T-helper 17 cell (primary cell): Measurements from ENCODE around the gene PIP5KL1. TPM values are rescaled to one million over a fixed set of nuclear protein-coding genes. Genes with fewer than 3 reads are reported as not detected.
A peak's percentile ranks its signal among the peaks of the same experiment; 100 is the strongest.

Experiments
- ATAC-seq: fragments of 150-1000 bp; cut with Tn5 transposase; 2 replicates; pipeline ENCODE4 v1.10.0; 2021; ENCODE audit warnings: mild to moderate bottlenecking, moderate library complexity
- DNase-seq, 3 donors: peaks; one replicate each; pipeline versions ENCODE4 v3.0.0 to v3.0.0-alpha.2; 2020 to 2021
- H3K9me3 ChIP-seq: one replicate; pipeline ENCODE4 v1.7.0; 2013; ENCODE audit warnings: low read length, mild to moderate bottlenecking; ENCODE audit not compliant: control insufficient read depth, poor library complexity, severe bottlenecking
- H3K27ac Mint-ChIP-seq: one replicate; pipeline ENCODE4 v1.8.0; 2022; ENCODE audit warnings: mild to moderate bottlenecking, moderate library complexity, mixed read lengths
- H3K27me3 Mint-ChIP-seq: one replicate; pipeline ENCODE4 v1.8.0; 2022; ENCODE audit warnings: mixed read lengths
- H3K36me3 Mint-ChIP-seq: one replicate; pipeline ENCODE4 v1.8.0; 2022; ENCODE audit warnings: low read depth, mixed read lengths
- H3K4me1 Mint-ChIP-seq: one replicate; pipeline ENCODE4 v1.8.0; 2022; ENCODE audit warnings: mild to moderate bottlenecking, mixed read lengths
- H3K4me3 Mint-ChIP-seq: one replicate; pipeline ENCODE4 v1.8.0; 2022; ENCODE audit warnings: mild to moderate bottlenecking, moderate library complexity, mixed read lengths
- total RNA-seq, 4 donors: library from RNA in 2 of 4; stranded (reverse) in 2 of 4; gene quantifications; one replicate each; pipeline ENCODE4 v1.2.3 and lab custom pipeline; 2022 to 2026

Gene PIP5KL1
- total RNA-seq, 2 donors from 2014 or later = 2.1 to 2.3 TPM

DNA sequence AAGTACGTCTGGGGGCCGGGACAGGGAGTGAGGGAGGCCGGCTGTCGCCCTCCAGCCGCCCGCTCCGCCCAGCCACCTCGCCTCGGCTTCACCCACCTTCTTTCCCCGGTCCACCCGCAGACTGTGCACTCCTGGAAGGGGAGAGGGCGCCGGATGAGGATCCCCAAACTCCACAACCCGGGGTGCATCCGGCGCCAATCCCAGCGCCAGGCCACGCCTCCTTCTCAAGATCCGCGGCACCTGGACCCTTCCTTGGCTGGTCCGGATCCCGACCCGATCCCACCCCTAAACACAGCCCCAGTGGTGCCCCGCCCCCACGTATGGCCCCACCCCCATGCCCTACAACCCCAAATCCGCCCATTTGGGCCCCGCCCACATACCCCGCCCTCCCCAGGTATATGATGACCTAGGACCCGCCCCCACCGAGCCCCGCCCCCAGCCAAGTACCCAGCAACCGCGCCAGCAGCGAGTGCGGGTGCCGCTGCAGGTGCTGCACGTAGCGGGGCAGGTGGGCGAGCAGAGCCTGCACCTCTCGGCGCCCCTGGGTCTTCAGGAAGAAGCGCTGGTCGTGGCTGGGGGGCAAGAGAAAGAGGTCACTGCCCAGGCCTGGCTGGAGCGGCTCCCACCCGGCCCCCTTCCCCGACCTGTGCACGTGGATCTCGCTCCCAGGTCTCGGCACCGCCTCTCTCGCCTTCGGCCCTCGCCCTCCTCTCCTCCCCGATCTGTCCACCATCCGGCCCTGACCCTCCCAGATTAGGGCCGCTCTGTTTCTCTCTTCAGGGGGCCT is 3.2 kb downstream of the PIP5KL1 start:
- Mint-ChIP-seq H3K4me3 (peak overlapping the region; percentile 69), H3K27me3 (peaks cover 6% of the 10 kb centered on the region), H3K36me3 (no peaks in the 10 kb centered on the region), H3K27ac (no peak overlapping the region), H3K4me1 (peaks cover 22% of the 10 kb centered on the region)
- H3K9me3 ChIP-seq = no peaks in the 10 kb centered on the region
- DNase-seq (peak; percentile 52 to 84 (median 82)), ATAC-seq (peak; percentile 68)

DNA sequence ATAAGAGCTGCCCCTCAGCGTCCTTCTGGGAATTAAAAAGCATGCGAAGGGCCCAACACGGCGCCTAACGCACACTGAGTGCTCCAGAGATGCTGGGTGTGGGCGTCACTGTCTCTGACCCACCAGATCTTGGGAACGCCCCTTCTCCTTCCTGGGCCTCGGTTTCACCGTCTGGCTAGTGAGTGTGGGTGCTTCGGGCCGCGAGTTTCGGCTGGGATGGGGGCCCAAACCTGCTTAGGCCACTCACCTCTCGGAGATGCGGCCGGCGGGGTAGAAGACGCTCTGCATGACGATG is 3.7 kb downstream of the PIP5KL1 start:
- peaks cover 22% of the 10 kb centered on the region for H3K4me1 Mint-ChIP-seq
- H3K4me3 Mint-ChIP-seq = peak overlapping the region; percentile 69
- H3K9me3 ChIP-seq = no peaks in the 10 kb centered on the region
- DNase-seq = no peak
- peaks cover 6% of the 10 kb centered on the region for H3K27me3 Mint-ChIP-seq
- H3K27ac Mint-ChIP-seq = no peak overlapping the region
- peak; percentile 1 for ATAC-seq
- H3K36me3 Mint-ChIP-seq = no peaks in the 10 kb centered on the region

DNA sequence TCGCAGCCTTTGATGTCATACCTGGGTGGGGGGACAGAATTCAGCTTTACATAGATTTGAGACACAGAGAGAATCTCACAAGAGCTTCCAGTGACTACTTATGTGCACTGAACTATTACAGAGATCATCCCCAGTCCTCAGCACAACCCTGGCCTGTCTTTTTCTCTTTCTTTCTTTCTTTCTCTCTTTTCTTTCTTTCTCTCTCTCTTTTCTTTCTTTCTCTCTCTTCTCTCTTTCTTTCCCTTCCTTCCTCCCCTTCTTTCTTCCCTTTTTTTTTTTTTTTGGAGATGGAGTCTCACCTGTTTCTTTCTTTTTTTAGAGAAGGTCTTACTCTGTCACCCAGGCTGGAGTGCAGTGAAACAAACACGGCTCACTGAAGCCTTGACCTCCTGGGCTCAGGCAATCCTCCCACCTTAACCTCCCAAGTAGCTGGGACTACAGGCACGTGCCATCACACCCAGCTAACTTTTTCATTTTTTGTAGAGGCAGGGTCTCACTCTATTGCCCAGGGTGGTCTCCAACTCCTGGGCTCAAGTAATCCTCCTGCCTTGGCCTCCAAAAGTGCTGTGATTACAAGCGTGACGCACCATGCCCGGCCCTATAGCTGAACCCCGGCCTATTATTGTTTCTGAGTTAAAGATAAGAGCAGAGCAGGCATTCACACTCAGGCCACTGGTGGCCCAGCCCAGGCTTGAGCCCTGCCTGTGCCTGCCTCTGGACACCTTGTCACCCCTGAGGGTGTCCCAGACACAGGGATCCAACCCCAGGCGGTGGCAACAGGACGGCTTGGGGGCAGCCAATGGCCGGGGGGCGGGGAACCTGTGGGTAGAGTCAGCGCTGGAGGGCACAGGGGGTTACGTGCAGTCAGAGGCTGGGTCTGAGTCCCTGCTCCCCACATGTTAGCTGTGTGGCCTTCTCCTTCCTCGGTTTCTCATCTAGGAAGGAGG is 4.3 kb downstream of the PIP5KL1 start:
- DNase-seq (no peak), ATAC-seq (no peak)
- Mint-ChIP-seq H3K27ac (peak overlapping the region; percentile 75), H3K36me3 (no peaks in the 10 kb centered on the region), H3K4me1 (peaks cover 22% of the 10 kb centered on the region), H3K4me3 (peak overlapping the region; percentile 69), H3K27me3 (peaks cover 6% of the 10 kb centered on the region)
- no peaks in the 10 kb centered on the region for H3K9me3 ChIP-seq

DNA sequence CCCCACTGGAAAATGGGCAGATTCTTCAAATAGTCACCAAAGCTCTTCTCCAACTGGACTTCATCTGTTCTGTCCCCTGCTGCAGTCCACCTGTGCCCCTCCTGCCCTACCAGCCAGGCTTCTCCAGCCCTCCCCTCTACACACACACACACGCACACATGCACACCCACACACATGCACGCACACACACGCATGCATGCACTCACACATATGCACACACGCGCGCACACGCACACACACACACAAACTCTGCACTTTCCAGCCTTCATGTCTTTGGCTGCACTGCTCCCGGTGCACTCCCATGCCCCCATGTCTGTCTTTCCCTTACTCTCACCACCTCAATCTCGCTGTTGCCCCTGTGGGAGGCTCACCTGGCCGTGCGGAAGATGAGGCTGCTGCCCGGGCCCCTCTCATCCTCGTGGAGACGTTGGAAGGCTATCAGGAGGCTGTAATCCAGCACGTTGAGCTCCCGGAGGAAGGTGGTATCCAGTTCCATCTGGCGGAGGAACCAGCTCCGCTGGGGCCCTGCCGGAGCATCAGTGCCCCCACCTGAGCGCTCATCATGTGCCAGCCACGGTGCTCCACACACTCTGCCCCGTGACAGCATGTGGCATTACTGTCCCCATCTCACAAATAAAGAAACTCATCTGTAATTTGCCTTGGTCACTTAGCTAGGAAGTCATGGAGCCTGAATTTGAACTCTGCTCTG is 5.7 kb downstream of the PIP5KL1 start:
- Mint-ChIP-seq H3K36me3 (no peaks in the 10 kb centered on the region), H3K4me3 (peak overlapping the region; percentile 47), H3K27me3 (peaks cover 6% of the 10 kb centered on the region), H3K4me1 (peaks cover 14% of the 10 kb centered on the region), H3K27ac (peak overlapping the region; percentile 75)
- DNase-seq (no peak), ATAC-seq (no peak)
- no peaks in the 10 kb centered on the region for H3K9me3 ChIP-seq

DNA sequence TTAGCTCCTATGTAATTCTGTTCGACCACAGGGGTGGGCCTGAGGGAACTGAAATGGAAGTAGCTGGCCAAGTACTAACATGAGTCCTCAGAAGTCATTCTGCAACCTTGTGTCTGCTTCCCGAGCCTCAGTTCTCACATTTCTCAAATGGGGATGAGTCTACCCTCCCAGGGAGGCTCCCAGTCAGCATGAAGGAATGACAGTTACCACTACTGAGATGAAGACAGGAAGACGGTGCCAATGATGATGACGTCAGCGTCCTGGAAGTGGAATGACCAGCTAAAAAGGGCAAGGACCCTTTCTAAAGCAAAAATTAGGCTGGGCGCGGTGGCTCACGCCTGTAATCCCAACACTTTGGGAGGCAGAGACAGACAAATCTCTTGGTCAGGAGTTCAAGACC is 6.8 kb downstream of the PIP5KL1 start:
- H3K27ac Mint-ChIP-seq = no peak overlapping the region
- no peak overlapping the region for H3K4me3 Mint-ChIP-seq
- no peaks in the 10 kb centered on the region for H3K36me3 Mint-ChIP-seq
- DNase-seq = no peak
- ATAC-seq = no peak
- H3K4me1 Mint-ChIP-seq = peaks cover 16% of the 10 kb centered on the region
- no peaks in the 10 kb centered on the region for H3K9me3 ChIP-seq
- H3K27me3 Mint-ChIP-seq = peaks cover 6% of the 10 kb centered on the region

DNA sequence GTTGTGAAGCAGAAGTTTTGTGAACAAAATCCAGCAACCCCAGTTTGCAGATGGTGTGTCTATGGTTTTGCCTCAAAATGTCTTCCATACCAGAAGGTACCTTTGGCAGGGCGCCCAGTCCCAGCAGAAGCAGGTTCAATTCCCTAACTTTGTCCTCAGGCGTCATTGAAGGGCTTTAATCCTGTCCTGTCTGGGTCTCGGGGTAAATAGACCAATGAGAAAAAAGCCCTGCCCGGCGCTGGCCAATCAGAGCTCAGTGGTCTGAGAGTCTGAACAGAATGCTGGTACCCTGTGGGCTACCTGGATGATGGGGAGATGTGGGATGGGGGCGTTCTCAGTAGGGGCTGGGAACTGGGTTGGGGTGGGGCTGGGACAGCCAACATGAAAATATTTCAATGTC is 7.5 kb downstream of the PIP5KL1 start:
- no peaks in the 10 kb centered on the region for H3K9me3 ChIP-seq
- no peak for DNase-seq
- Mint-ChIP-seq H3K27ac (no peak overlapping the region), H3K4me3 (no peak overlapping the region), H3K4me1 (peaks cover 19% of the 10 kb centered on the region), H3K27me3 (peaks cover 6% of the 10 kb centered on the region), H3K36me3 (no peaks in the 10 kb centered on the region)
- no peak for ATAC-seq

DNA sequence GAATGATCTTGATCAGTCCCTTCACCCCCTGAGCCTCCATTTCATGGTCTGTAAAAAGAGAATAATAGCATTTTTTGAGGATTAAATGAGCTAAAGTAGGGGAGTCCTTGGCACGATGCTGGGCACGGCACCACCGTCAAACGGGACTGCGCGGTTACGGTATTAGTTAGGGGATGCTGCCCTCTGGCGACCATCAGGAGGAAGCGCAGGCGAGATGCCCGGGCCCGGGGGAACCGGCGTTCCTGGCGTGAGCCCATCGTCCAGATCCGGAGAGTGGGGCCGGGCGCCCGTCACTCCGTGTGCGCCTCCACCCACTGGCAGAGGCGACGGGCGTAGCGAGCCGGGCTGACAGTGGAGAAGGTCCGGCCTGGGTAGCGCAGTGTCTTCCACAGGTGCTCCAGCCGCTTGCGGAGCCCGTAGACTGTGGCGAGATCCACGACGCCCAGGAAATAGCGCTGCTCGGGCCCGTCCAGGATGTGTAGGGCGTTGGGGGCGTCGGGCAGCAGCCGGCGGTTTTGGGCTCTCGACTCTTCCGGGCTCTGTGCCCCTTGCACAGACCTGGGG is 8.9 kb downstream of the PIP5KL1 start:
- DNase-seq (peak; percentile 64 to 73 (median 64)), ATAC-seq (peak; percentile 46)
- Mint-ChIP-seq H3K27me3 (peaks cover 6% of the 10 kb centered on the region), H3K4me3 (peak overlapping the region; percentile 69), H3K27ac (no peak overlapping the region), H3K4me1 (peaks cover 22% of the 10 kb centered on the region), H3K36me3 (no peaks in the 10 kb centered on the region)
- no peaks in the 10 kb centered on the region for H3K9me3 ChIP-seq

DNA sequence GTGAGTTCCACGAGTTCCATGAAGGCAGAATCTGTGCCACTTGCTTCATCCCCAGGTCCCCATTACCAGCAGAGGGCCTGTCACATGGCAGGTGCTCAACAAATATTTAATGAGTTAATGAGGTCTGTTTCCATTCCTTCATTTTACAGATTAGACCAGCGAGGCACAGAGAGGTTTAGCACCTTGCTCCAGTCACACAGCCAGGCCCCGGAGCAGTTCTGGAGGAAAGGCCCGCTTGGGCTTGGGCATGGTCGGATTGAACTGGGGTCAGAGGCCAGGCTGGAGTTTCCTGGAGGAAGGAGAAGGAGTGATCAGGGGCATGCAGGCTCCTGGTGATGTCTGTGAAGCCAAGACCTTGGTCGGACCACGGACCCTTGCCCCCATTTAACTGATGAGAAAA is 9.8 kb downstream of the PIP5KL1 start:
- H3K27ac Mint-ChIP-seq = peak overlapping the region; percentile 43
- peaks cover 6% of the 10 kb centered on the region for H3K27me3 Mint-ChIP-seq
- no peak overlapping the region for H3K4me3 Mint-ChIP-seq
- ATAC-seq = no peak
- no peaks in the 10 kb centered on the region for H3K36me3 Mint-ChIP-seq
- peaks cover 24% of the 10 kb centered on the region for H3K4me1 Mint-ChIP-seq
- H3K9me3 ChIP-seq = no peaks in the 10 kb centered on the region
- no peak for DNase-seq

DNA sequence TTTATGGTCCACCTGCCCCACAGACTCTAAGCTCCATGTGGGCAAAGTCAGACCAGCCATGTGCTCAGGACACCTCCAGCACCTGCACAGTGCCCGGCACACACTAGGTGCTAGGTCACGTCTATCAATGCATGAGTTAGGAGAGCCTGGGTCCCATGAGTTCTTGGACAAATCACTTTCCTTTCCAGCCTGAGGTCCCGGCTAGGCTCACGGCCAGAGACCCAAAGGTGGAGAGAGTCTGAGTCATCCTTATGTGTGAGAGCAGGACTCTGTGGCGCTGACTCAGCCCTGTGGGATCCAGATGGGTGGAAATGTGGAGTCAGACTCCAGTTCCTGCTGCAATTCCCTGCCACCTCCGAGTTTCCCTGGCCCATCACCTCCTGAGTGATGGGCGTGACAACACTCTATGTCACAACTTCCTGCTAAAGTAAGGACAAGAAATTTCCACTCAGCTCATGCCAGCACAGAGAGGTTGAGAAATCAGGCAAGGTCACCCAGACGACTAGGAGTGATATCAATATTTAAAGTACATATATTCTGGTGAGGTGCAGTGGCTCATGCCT is 11.2 kb downstream of the PIP5KL1 start:
- H3K4me1 Mint-ChIP-seq = peaks cover 27% of the 10 kb centered on the region
- H3K36me3 Mint-ChIP-seq = no peaks in the 10 kb centered on the region
- H3K27ac Mint-ChIP-seq = peak overlapping the region; percentile 81
- peak overlapping the region; percentile 31 for H3K4me3 Mint-ChIP-seq
- H3K9me3 ChIP-seq = no peaks in the 10 kb centered on the region
- ATAC-seq (no peak), DNase-seq (no peak)
- no peaks in the 10 kb centered on the region for H3K27me3 Mint-ChIP-seq

DNA sequence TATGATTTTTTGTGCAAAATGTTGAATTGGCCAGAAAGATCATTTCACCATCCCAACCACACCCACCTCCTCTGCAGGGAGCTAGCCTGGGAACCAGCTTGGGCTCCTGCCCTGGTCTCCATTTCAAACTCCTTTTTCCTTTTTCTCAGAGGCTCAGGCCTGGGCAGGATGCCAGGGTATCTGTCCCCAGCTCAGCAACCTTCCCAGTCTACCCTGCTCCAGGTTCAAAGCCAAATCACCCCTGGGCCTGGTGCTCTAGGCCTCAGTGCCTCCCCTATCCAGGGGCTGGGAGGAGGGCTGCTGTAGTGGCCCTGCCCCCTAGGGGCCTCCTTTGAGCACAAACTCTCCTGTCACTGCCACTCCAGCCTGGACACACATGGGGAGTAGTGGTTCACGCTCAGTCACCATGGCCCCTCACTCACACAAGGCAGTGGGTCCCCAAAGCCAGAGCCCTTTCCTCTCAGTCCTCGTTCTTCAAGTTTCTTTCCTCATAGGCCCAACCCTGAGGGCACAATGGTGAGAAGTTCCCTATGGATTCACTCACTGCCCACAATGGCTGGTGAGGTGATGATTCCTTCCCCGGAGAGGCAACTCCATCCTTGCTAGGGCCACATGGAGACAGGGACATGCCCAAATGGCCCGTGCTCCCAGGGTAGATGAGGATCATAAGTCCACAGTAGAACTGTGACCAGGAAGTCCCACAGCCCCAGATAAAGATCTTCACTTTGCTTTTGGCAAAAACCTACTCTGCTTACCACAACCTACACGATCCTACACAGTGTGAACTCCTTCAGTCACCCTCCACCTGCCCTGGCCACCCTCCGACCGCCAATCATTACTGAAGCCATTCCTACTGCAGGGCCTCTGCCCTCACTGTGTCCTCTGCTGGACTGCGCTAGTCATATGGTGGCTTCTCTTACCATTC is 12.1 kb downstream of the PIP5KL1 start:
- peak overlapping the region; percentile 59 for H3K4me3 Mint-ChIP-seq
- DNase-seq (no peak), ATAC-seq (no peak)
- H3K27ac Mint-ChIP-seq = peak overlapping the region; percentile 81
- H3K4me1 Mint-ChIP-seq = peaks cover 27% of the 10 kb centered on the region
- no peaks in the 10 kb centered on the region for H3K36me3 Mint-ChIP-seq
- no peaks in the 10 kb centered on the region for H3K9me3 ChIP-seq
- H3K27me3 Mint-ChIP-seq = no peaks in the 10 kb centered on the region

DNA sequence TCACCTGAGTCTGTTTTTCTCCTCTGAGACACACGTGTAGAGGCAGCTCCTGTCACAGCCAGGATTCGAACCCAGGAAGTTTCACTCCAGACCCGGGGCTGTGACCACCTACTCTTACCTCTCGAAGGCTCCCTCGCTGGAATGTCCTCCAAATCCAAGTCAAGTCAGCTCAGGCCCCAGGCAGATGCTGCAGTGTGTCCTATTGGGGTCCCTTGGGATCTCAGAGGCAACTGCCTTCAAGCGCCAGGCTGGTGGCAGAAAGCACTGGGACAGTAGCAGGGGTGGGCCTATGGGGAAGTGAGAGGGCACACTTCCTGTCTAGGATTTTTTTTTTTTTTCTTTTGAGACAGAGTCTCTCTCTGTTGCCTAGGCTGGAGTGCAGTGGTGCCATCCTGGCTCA is 13.0 kb downstream of the PIP5KL1 start:
- Mint-ChIP-seq H3K36me3 (no peaks in the 10 kb centered on the region), H3K4me1 (peaks cover 27% of the 10 kb centered on the region), H3K27me3 (no peaks in the 10 kb centered on the region), H3K4me3 (no peak overlapping the region), H3K27ac (peak overlapping the region; percentile 27)
- ATAC-seq (no peak), DNase-seq (no peak)
- H3K9me3 ChIP-seq = no peaks in the 10 kb centered on the region
